Measurements from ENCODE around the gene HOXB3. TPM values are rescaled to one million over a fixed set of nuclear protein-coding genes. Genes with fewer than 3 reads are reported as not detected.
A peak's percentile ranks its signal among the peaks of the same experiment; 100 is the strongest.
"Not testable (repeated sequence)": the region's sequence is repeated elsewhere in the genome, so short reads cannot be mapped to it uniquely, and the experiment has no call there.

HOXB3 gene
- polyA plus RNA-seq, 3 donors: 153 to 258 (median 169) TPM

DNA sequence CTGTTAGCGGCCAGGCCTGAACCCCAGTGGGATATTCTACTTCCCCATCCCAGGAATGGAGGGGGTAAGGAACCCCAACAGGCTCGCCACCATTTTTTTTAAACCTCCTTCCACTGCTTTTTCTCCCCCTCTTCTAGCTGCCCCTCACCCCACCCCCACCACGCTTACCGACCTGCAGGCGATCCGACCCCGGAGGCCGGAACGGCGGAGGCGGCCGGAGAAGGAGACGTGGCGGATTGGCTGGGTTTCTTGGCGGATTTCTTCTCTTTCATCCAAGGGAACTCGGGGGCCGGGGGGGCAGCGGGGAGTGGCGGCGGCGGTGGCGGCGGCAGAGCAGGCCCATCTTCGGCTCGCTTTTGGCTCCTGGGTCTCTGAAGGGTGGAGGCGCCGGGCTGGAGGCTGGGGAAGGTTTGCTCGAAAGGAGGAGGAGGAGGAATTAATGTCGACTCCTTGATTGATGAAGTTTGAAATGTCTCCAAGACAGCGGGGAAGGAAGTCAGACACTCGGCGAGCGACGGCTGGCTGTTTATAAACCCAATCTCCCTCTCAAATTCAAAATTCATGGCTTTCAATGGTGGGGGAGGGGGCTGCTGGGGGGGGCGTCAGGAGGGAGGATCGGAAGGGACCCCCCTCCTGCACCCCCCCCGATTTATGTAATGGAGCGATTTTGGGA is 45.6 kb downstream of the HOXB3 start:
- peak in 2 of 11 donors; percentile 84 for DNase-seq (ENCODE audit: extremely low read depth in 1 of 11, low read depth in 9 of 11, low spot score in 4 of 11)

GRCh38 chr17:48543854-48544348 is 46.1 kb downstream of the HOXB3 start:
- no peak for DNase-seq (ENCODE audit: extremely low read depth in 1 of 11, low read depth in 9 of 11, low spot score in 4 of 11)

GRCh38 chr17:48543107-48543853 is 46.8 kb downstream of the HOXB3 start:
- DNase-seq (ENCODE audit: extremely low read depth in 1 of 11, low read depth in 9 of 11, low spot score in 4 of 11): no peak

GRCh38 chr17:48542698-48543106 is 47.3 kb downstream of the HOXB3 start:
- no peak for DNase-seq (ENCODE audit: extremely low read depth in 1 of 11, low read depth in 9 of 11, low spot score in 4 of 11)

- DNase-seq (ENCODE audit: extremely low read depth in 1 of 11, low read depth in 9 of 11, low spot score in 4 of 11): no peak
Observed at GRCh38 chr17:48542114-48542656, 47.9 kb downstream of the HOXB3 start.

DNA sequence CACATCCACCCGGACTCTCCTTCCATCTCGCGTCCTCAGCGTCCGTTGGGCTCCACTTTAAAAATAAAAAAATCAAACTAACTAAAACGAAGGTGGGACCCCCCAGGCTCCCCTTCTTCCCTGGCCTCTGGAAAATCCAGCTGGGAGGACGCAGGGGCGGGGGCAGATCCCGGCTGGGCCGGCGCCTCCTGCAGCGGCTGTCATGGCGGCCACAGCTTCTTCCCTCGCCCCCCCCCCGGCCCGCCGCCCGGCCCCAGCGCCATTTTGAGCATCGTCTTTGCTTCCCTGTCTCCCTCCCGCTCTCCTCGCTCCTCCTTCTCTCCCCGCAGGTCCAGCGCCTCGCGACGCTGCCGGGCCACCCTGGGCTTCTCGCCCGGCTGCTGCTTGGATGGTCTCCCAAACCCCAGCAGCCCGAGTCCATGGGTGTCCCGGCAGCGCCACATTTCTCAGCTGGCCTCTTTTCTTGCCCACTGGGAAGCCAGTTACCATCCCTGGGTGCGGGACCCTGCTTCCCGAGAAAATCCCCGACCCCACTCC is 48.4 kb downstream of the HOXB3 start:
- no peak for DNase-seq (ENCODE audit: extremely low read depth in 1 of 11, low read depth in 9 of 11, low spot score in 4 of 11)

- no peak for DNase-seq (ENCODE audit: extremely low read depth in 1 of 11, low read depth in 9 of 11, low spot score in 4 of 11)
Observed at GRCh38 chr17:48541036-48541576, 48.9 kb downstream of the HOXB3 start.

DNA sequence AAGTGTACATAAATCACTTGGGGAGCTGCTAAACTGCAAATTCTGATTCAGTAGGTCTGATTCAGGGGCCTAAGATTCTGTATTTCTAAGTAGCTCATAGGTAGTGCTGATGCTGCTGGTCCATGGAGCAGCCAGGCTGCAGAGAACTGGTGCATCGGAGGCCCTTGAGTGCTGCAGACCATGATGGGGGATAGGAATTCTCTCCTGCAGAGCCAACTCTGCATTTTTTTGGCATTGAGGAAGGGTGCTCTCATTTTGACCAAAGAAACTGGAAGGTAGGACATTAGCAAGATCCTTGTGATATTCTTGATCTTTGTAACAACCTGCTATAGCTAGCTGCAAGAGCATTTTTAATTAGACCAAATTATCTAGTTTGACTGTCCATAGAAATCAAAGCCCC is 49.8 kb downstream of the HOXB3 start:
- DNase-seq (ENCODE audit: extremely low read depth in 1 of 11, low read depth in 9 of 11, low spot score in 4 of 11): no peak

- DNase-seq (ENCODE audit: extremely low read depth in 1 of 11, low read depth in 9 of 11, low spot score in 4 of 11): no peak
Observed at GRCh38 chr17:48539177-48539576, 50.9 kb downstream of the HOXB3 start.

DNA sequence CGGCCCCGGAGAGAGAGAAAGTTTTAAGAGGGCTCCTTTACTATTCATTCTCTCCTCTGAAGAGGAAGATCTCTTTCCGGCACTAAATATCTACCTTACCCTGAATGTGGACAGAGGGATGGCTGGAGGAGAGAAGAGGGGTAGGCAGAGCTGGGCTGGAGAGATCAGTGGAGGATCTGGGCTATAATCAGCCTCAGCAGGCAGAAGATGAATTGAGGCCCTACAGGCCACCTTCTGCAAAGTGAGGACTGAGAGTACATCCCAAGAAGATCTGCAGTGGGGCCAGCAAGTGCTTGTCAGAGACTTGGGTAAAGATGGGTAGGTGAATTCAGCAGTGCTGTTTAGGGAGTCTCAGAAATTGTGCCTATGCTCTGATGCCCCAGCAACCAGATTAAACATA is 52.7 kb downstream of the HOXB3 start:
- DNase-seq (ENCODE audit: extremely low read depth in 1 of 11, low read depth in 9 of 11, low spot score in 4 of 11): no peak

DNA sequence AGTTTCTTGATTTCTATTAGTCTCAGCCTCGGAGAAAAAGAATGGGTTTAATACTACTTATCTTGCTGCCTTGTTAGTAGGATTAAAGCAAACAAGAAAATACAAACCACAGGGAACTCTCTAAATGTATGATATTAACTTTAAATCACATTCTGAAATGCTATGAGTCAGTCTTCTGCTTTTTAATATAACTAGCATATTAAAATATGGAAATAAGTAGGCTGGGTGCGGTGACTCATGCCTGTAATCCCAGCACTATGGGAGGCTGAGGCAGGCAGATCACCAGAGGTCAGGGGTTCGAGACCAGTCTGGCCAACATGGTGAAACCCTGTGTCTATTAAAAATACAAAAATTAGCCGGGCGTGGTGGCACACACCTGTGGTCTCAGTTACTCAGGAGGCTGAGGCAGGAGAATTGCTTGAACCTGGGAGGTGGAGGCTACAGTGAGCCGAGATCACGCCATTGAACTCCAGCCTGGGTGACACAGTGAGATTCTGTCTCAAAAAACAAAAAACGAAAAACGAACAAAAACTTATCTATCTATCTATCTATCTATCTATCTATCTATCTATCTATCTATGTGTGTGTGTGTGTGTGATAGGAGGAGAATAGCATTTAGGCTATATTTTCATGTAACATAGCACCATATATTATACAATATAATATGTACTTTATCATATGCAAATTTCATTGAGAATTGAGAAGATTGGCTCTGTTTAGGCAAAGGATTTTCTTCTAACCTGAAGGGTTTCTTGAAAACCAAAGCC is 54.1 kb downstream of the HOXB3 start:
- not testable (repeated sequence) for DNase-seq (ENCODE audit: extremely low read depth in 1 of 11, low read depth in 9 of 11, low spot score in 4 of 11)

GRCh38 chr17:48532261-48532660 is 57.8 kb downstream of the HOXB3 start:
- DNase-seq (ENCODE audit: extremely low read depth in 1 of 11, low read depth in 9 of 11, low spot score in 4 of 11): no peak

DNA sequence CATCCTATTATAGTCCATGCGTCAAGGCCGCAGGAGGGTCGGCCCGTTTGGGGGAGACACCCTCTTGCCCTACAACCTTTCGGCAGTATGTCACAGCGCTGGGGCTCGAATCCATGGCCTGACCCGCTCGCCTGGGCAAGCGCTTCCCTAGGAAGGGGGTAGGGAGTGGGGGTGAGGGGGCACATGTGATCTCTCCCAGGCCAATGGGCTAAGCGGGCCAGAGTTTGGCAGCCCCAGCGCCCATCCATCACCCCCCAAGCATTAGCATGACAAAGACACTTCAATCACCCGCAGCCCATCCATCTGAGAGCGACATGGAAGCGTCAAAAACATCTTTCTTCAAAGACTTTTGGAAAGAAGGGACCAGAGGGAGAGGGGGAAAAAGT is 59.2 kb downstream of the HOXB3 start, which contains the start of gene HOXB1:
Gene HOXB1, minus strand, starts transcription at position 125 of the 386 bp plus-strand sequence. Its CDS starts 107 bp downstream, at position 18.
- no peak for DNase-seq (ENCODE audit: extremely low read depth in 1 of 11, low read depth in 9 of 11, low spot score in 4 of 11)

DNA sequence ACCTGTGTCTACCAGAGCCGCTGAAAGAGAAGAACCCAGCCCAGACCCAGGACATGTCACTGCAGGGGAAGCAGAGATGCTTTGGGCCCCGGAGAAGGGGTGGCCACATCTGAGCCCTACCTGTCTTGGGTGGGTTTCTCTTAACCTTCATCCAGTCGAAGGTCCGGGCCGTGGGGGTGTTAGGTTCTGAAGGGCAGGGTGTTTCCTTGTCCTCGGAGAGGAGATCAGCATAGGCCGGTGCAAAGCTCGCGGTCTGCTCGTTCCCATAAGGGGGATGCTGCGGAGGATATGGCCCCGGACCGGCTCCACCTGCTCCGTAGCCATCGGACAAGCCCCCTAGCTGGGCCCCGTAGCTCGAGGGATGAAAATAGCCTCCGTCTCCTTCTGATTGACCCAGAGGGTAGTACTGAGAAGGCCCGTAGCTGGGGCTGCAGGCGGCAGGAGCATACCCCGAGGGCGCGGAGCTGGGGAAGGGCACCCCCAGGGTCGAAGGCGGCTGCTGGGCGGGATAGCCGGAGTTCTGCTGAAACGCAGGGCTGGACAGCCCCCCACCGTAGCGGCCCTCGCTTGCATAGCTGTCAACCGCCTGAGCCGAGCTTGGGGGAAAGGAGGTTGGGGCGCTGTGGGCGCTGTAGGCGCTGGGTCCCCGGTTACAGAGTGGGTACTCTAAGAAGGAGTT is 59.7 kb downstream of the HOXB3 start:
- no peak for DNase-seq (ENCODE audit: extremely low read depth in 1 of 11, low read depth in 9 of 11, low spot score in 4 of 11)

DNA sequence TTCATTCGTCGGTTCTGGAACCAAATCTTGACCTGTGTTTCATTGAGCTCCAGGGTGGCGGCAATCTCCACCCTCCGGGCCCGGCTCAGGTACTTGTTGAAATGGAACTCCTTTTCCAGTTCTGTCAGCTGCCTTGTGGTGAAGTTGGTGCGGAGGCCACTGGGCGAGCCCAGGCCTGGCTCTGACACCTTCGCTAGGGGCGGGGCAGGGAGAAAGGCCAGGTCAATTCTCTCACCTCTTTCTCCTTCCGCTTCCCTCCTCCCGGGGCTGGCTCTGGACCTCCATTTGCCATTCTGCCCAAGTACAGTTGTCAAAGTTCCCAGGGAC is 60.4 kb downstream of the HOXB3 start:
- no peak for DNase-seq (ENCODE audit: extremely low read depth in 1 of 11, low read depth in 9 of 11, low spot score in 4 of 11)

DNA sequence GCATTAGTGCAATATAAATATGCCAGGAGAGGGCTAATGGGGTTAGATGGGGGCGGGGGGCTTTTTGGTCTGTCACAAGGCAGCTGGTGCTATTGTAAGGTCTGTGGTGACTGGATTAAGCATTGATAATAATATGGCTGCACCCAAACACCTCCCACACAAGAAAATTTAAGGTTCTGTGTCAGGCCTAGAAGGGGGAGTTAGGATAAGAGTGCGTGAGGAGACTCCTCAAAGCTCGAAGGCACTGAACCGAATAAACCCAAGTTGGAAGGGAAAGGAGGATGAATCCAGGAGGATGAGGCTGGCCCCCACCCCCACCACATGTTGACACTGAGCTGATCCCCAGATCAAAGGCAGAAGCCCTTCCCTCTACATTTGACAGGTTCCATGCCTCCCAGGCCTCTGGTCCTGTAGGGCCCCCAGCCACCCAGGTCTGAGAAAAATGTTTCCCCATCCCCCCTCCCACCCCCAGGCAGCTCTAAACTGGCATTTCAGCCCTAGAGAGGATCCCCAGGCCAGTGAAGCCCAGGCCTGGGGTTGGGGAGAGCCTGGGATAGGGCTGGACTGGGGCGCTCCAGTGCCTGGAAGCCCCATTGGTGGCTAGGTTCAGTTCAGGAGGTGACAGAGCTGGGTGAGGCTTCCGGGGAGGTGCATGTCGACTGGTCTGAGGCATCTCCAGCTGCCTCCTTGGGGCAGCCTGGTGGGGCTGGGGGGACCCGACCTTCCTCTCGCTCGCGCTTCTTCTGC is 60.9 kb downstream of the HOXB3 start:
- no peak for DNase-seq (ENCODE audit: extremely low read depth in 1 of 11, low read depth in 9 of 11, low spot score in 4 of 11)

DNA sequence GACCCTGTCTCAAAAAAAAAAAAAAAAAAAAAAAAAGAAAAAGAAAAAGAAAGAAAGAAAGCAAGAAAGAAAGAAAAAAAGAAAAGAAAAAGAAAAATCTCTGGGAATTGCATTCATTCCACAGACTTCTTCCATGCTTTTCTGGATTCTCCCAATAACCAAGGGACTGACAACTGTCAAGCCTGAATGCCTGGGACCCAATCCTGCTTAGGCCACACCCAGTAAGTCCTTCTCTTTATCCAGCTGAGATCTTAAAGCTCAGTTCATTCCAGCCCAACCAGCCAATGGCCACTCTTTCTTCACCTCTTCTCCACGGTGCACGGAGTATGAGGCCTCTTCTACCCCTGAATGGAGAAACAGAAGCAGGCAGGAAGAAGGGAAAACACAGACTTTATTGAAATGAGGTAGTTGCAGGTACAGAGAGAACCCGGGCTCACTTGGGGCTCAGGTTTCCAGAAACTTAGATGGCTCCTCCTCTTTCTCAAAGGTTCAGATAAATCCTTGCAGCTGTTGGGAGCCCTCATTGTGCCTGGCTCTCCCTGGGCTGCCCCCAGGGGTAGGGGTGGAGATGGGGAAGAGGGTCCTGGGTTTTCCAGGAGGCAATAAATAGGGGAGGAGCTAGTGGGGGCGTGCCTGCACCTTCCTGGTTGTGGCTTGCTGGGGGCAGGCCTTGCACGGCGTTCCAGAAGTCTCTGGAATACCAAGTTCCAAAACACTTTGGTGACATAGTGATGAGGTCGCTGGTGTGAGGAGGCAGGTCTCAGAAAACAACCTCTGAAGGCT is 61.7 kb downstream of the HOXB3 start:
- DNase-seq (ENCODE audit: extremely low read depth in 1 of 11, low read depth in 9 of 11, low spot score in 4 of 11): no peak
